SK-N-SH treated with all-trans-retinoic acid at 6 μM for 48 hours (cell line): Measurements from ENCODE around the gene GSTM3.

Experiments
- ARNTL ChIP-seq: fragments of 450-650 bp; formaldehyde crosslinking; IDR thresholded peaks from 2 replicates; pipeline ENCODE4 v1.5.0; 2020; ENCODE audit warnings: low read depth, mild to moderate bottlenecking, moderate library complexity, borderline replicate concordance
- PATZ1 ChIP-seq: fragments of 250-450 bp; sonication (Bioruptor Pico); IDR thresholded peaks from 2 replicates; pipeline ENCODE4 v1.8.0; 2020; ENCODE audit warnings: mild to moderate bottlenecking, moderate library complexity, borderline replicate concordance
- PPARA ChIP-seq: fragments of 250-450 bp; sonication (Bioruptor Pico); IDR thresholded peaks from 2 replicates; pipeline ENCODE4 v1.5.0; 2020; ENCODE audit warnings: mild to moderate bottlenecking, borderline replicate concordance
- TOX ChIP-seq: fragments of 250-450 bp; sonication (Bioruptor Pico); IDR thresholded peaks from 2 replicates; pipeline ENCODE4 v1.8.0; 2021; ENCODE audit warnings: mild to moderate bottlenecking, moderate library complexity, borderline replicate concordance
- ZFP30 ChIP-seq: fragments of 450-650 bp; formaldehyde crosslinking; IDR thresholded peaks from 2 replicates; pipeline ENCODE4 v1.5.0; 2022; ENCODE audit warnings: mild to moderate bottlenecking, moderate library complexity

DNA sequence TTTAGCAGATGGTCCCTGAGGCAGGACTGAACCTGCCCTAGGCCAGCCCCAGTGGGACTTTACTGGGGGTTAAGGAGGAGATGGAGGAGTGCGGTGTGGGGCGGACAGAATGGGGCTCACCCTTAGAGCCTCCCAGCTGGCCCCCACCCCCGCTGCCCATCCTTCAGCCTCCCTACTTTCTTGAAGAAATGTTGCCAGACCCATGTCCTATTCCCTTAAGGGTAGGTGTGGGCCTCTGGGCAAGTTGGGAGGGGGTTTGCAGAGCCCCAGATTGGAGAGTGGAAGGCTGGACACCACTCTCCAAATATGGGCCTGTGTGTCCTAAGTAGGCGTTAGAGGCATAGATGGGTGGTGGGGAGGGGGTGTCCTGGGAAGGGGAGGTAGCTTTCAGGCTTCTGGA, 42.1 kb upstream of the GSTM3 start:
- TF ChIP-seq PATZ1 (CRISPR knock-in tag), result no peak
- TF ChIP-seq TOX, result no peak
- TF ChIP-seq PPARA (CRISPR knock-in tag), result no peak
- TF ChIP-seq ZFP30 (CRISPR knock-in tag), result no peak
- no peak for TF ChIP-seq ARNTL (CRISPR knock-in tag)
